ENCODE measurements around the gene MYO1H.

MYO1H gene

GRCh38 chr12:109329003-109329402 lies 18.7 kb upstream of the MYO1H start:
- FAIRE-seq (no peak), DNase-seq (ENCODE audit: insufficient read length, low spot score) (no peak)
- no peak for TF ChIP-seq POLR2A (IDR thresholded peaks at IDR 0.05; ENCODE audit: low read depth, low read length)

GRCh38 chr12:109329686-109330085 lies 18.0 kb upstream of the MYO1H start:
- DNase-seq (ENCODE audit: insufficient read length, low spot score) (no peak), FAIRE-seq (no peak)
- TF ChIP-seq POLR2A (IDR thresholded peaks at IDR 0.05; ENCODE audit: low read depth, low read length), result no peak

- DNase-seq (ENCODE audit: insufficient read length, low spot score) (no peak), FAIRE-seq (no peak)
- TF ChIP-seq POLR2A (IDR thresholded peaks at IDR 0.05; ENCODE audit: low read depth, low read length), result no peak
These were observed 17.1 kb upstream of the MYO1H start for GRCh38 chr12:109330282-109331230.

GRCh38 chr12:109331301-109331952 lies 16.3 kb upstream of the MYO1H start:
- no peak for TF ChIP-seq POLR2A (IDR thresholded peaks at IDR 0.05; ENCODE audit: low read depth, low read length)
- DNase-seq (ENCODE audit: insufficient read length, low spot score), result no peak
- no peak for FAIRE-seq

GRCh38 chr12:109334887-109335286 lies 12.8 kb upstream of the MYO1H start:
- DNase-seq (ENCODE audit: insufficient read length, low spot score) (no peak), FAIRE-seq (no peak)
- no peak for TF ChIP-seq POLR2A (IDR thresholded peaks at IDR 0.05; ENCODE audit: low read depth, low read length)

GRCh38 chr12:109336593-109336992 lies 11.1 kb upstream of the MYO1H start:
- FAIRE-seq (no peak), DNase-seq (ENCODE audit: insufficient read length, low spot score) (no peak)
- TF ChIP-seq POLR2A (IDR thresholded peaks at IDR 0.05; ENCODE audit: low read depth, low read length), result no peak

- DNase-seq (ENCODE audit: insufficient read length, low spot score), result no peak
- FAIRE-seq, result no peak
- TF ChIP-seq POLR2A (IDR thresholded peaks at IDR 0.05; ENCODE audit: low read depth, low read length), result no peak
These were observed 4.0 kb upstream of the MYO1H start for GRCh38 chr12:109343677-109344076.

GRCh38 chr12:109345428-109345827 lies 2.3 kb upstream of the MYO1H start:
- DNase-seq (ENCODE audit: insufficient read length, low spot score), result no peak
- no peak for FAIRE-seq
- no peak for TF ChIP-seq POLR2A (IDR thresholded peaks at IDR 0.05; ENCODE audit: low read depth, low read length)

GRCh38 chr12:109346920-109347319 lies 780 bp upstream of the MYO1H start:
- DNase-seq (ENCODE audit: insufficient read length, low spot score) (no peak), FAIRE-seq (no peak)
- no peak for TF ChIP-seq POLR2A (IDR thresholded peaks at IDR 0.05; ENCODE audit: low read depth, low read length)

- DNase-seq (ENCODE audit: insufficient read length, low spot score), result no peak
- TF ChIP-seq POLR2A (IDR thresholded peaks at IDR 0.05; ENCODE audit: low read depth, low read length), result no peak
- FAIRE-seq, result no peak
These were observed 4.5 kb downstream of the MYO1H start for GRCh38 chr12:109352184-109352583.

- DNase-seq (ENCODE audit: insufficient read length, low spot score) (no peak), FAIRE-seq (no peak)
- TF ChIP-seq POLR2A (IDR thresholded peaks at IDR 0.05; ENCODE audit: low read depth, low read length), result no peak
These were observed 8.9 kb downstream of the MYO1H start for GRCh38 chr12:109356577-109356976.

GRCh38 chr12:109357032-109357431 lies 9.3 kb downstream of the MYO1H start:
- FAIRE-seq (no peak), DNase-seq (ENCODE audit: insufficient read length, low spot score) (no peak)

GRCh38 chr12:109358154-109358869 lies 10.6 kb downstream of the MYO1H start:
- DNase-seq (ENCODE audit: insufficient read length, low spot score), result no peak
- no peak for TF ChIP-seq POLR2A (IDR thresholded peaks at IDR 0.05; ENCODE audit: low read depth, low read length)
- FAIRE-seq, result no peak

More at GRCh38 chr12:109357032-109357431, 9.3 kb downstream of the MYO1H start:
- no peak for TF ChIP-seq POLR2A (IDR thresholded peaks at IDR 0.05; ENCODE audit: low read depth, low read length)

GRCh38 chr12:109359131-109359690 lies 11.5 kb downstream of the MYO1H start:
- no peak for FAIRE-seq
- no peak for TF ChIP-seq POLR2A (IDR thresholded peaks at IDR 0.05; ENCODE audit: low read depth, low read length)
- DNase-seq (ENCODE audit: insufficient read length, low spot score), result no peak

All from H54 (cell line).